Lung (tissue), 12 donors: Measurements from ENCODE around the gene UGGT1. TPM values are rescaled to one million over a fixed set of nuclear protein-coding genes. Genes with fewer than 3 reads are reported as not detected.
A peak's percentile ranks its signal among the peaks of the same experiment; 100 is the strongest.
"Not testable (repeated sequence)": the region's sequence is repeated elsewhere in the genome, so short reads cannot be mapped to it uniquely, and the experiment has no call there.

ENCODE experiments used
- ATAC-seq: fragments of 200-7000 bp; cut with Tn5 transposase; one replicate; pipeline ENCODE4 v1.9.1; 2020; ENCODE audit warnings: moderate number of reproducible peaks; ENCODE audit not compliant: insufficient read depth, low FRiP score
- DNase-seq, 3 donors: peaks; one replicate each; pipeline ENCODE4 v3.0.0-alpha.2; 2013 to 2017
- H3K27ac ChIP-seq, 2 donors: one replicate each; pipeline ENCODE4 v1.5.1; 2013; ENCODE audit warnings: mild to moderate bottlenecking in 2 of 2, moderate library complexity in 2 of 2, control low read depth in 1 of 2, inconsistent platforms in 1 of 2, low read depth in 1 of 2, low read length in 1 of 2
- H3K27me3 ChIP-seq, 3 donors: one replicate each; pipeline ENCODE4 v1.5.1; 2013; ENCODE audit warnings: low read length in 2 of 3; ENCODE audit not compliant: control insufficient read depth in 3 of 3, insufficient read depth in 3 of 3
- H3K36me3 ChIP-seq, 4 donors: one replicate each; pipeline ENCODE4 v1.5.1; 2013; ENCODE audit warnings: low read length in 4 of 4, mild to moderate bottlenecking in 1 of 4, moderate library complexity in 1 of 4; ENCODE audit not compliant: control insufficient read depth in 4 of 4, insufficient read depth in 4 of 4
- H3K4me1 ChIP-seq, 5 donors: one replicate each; pipeline ENCODE4 v1.5.1; 2013; ENCODE audit warnings: low read length in 5 of 5, mild to moderate bottlenecking in 2 of 5, moderate library complexity in 1 of 5; ENCODE audit not compliant: control insufficient read depth in 5 of 5, insufficient read depth in 5 of 5
- H3K4me3 ChIP-seq: one replicate; pipeline ENCODE4 v1.5.1; 2013; ENCODE audit warnings: mild to moderate bottlenecking, control low read depth, moderate library complexity
- H3K9ac ChIP-seq, 2 donors: one replicate each; pipeline ENCODE4 v1.5.1; 2013; ENCODE audit warnings: low read length in 2 of 2, control low read depth in 1 of 2; ENCODE audit not compliant: insufficient read depth in 1 of 2
- H3K9me3 ChIP-seq, 4 donors: one replicate each; pipeline ENCODE4 v1.5.1; 2013; ENCODE audit warnings: low read length in 3 of 4, mild to moderate bottlenecking in 1 of 4, moderate library complexity in 1 of 4; ENCODE audit not compliant: control insufficient read depth in 4 of 4, insufficient read depth in 3 of 4
- WGBS, 2 donors: extraction: QIAGEN DNeasy Blood & Tissue Kit; methylation state at CpG; one replicate each; pipeline ENCODE4 v1.1.7; 2013; 5-methylcytosine and 5-hydroxymethylcytosine counted together
- polyA plus RNA-seq, 2 donors: library from polyadenylated mRNA; stranded (reverse); fragments of 200-250 nt; gene quantifications; one replicate each; pipeline ENCODE4 v1.2.1, GENCODE V29; 2013
- total RNA-seq, 2 donors: library from RNA; depleted of rRNA in 1 of 2; stranded (reverse); fragments of >200 nt in 1 of 2; gene quantifications; one replicate each; pipeline ENCODE4 v1.2.1, GENCODE V29; 2014 to 2021
- TF ChIP-seq, protein P1 (sequence below): IDR thresholded peaks from 2 replicates; pipeline ENCODE4 v1.5.1; 2012; ENCODE audit warnings: mild to moderate bottlenecking; ENCODE audit errors: control extremely low read depth, extremely low read depth
- donor health status: control.
- donor health status: control.
- donor health status: Bipolar disorder and iron deficiency.
- donor health status: healthy.
- donor health status: DM: yes; HTN: yes; CAD: no.

UGGT1 gene
- total and polyA plus RNA-seq, 4 donors, result 9.4 to 57.7 (median 32.8) TPM

DNA sequence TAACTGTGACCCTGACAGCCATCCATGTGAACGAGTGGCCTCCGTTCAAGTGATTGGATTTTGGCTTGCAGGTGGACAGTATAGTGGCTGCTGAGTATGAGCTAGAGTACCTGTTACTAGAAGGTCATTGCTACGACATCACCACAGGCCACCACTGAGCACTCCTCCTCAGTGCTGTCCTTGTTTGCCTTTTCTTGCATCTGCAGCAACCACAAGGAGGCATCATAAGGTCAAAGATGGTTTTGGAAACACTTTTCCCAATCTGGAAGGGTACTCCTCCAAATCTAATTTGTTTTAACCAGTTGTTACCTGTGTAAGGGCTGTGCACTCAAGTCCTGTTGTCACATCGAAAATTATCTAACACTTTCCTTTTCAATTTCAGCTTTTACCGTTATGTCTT lies 81.2 kb downstream of the UGGT1 start:
- no peak overlapping the region for H3K4me3 ChIP-seq
- ATAC-seq (no peak), DNase-seq (peak in 1 of 3 donors; percentile 25)
- TF ChIP-seq, protein P1, sequence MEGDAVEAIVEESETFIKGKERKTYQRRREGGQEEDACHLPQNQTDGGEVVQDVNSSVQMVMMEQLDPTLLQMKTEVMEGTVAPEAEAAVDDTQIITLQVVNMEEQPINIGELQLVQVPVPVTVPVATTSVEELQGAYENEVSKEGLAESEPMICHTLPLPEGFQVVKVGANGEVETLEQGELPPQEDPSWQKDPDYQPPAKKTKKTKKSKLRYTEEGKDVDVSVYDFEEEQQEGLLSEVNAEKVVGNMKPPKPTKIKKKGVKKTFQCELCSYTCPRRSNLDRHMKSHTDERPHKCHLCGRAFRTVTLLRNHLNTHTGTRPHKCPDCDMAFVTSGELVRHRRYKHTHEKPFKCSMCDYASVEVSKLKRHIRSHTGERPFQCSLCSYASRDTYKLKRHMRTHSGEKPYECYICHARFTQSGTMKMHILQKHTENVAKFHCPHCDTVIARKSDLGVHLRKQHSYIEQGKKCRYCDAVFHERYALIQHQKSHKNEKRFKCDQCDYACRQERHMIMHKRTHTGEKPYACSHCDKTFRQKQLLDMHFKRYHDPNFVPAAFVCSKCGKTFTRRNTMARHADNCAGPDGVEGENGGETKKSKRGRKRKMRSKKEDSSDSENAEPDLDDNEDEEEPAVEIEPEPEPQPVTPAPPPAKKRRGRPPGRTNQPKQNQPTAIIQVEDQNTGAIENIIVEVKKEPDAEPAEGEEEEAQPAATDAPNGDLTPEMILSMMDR, result no peak
- H3K9ac ChIP-seq, result no peak overlapping the region
- no peaks in the 10 kb centered on the region for H3K9me3 ChIP-seq
- WGBS, 2 donors, result 90 to 91% methylated on average over 5 of the region's 5 CpGs
- peaks cover 30 to 47% (median 40%) of the 10 kb centered on the region in 4 donors for H3K36me3 ChIP-seq
- no peak overlapping the region for H3K27ac ChIP-seq
- no peaks in the 10 kb centered on the region for H3K27me3 ChIP-seq
- peaks cover 0 to 10% (median 0%) of the 10 kb centered on the region in 5 donors for H3K4me1 ChIP-seq

DNA sequence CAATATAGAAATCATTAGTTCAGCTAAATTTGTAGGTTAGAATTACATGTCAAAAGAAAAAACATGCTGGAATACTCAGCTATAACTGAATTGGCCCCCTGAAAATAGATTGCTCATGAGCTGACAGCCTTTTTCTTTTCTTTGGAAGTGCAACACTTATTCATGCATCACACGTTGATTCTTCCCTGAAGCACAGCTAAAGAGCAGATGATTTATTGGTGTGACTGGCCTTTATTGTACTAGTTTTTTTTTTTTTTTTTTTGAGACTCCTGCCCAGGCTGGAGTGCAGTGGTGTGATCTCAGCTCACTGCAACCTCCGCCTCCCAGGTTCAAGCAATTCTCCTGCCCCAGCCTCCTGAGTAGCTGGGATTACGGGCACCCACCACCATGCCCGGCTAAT lies 83.1 kb downstream of the UGGT1 start:
- DNase-seq, H3K27me3 ChIP-seq, H3K27ac ChIP-seq, H3K9ac ChIP-seq, H3K9me3 ChIP-seq, ATAC-seq, H3K4me3 ChIP-seq: not testable (repeated sequence)
- Histone ChIP-seq H3K4me1 (peaks cover 0 to 14% (median 5%) of the 10 kb centered on the region in 5 donors), H3K36me3 (peaks cover 27 to 55% (median 39%) of the 10 kb centered on the region in 4 donors)
- 91 to 92% methylated on average over 4 of the region's 4 CpGs for WGBS, 2 donors

DNA sequence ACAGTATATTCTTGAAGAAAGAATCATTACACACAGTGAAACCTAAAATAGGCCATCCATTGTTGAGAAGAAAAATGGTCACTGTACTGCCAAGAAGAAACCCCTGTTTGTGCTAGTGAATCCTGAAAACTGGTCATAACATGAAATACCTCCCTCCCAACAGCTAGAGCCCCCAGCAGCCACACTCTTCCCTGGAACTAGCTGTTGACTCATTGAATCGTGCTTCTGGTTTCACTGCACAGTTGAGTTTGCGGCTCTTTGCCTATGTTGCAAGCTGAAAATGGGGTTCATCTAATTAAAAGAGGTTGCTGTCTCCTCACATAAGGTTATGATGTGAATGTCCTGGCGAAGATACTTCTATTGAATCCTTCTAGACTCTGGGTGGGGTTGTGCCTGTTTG lies 86.3 kb downstream of the UGGT1 start:
- Histone ChIP-seq H3K9me3 (no peaks in the 10 kb centered on the region), H3K4me3 (no peak overlapping the region), H3K4me1 (peaks cover 0 to 26% (median 5%) of the 10 kb centered on the region in 5 donors), H3K36me3 (peaks cover 25 to 60% (median 38%) of the 10 kb centered on the region in 4 donors), H3K27ac (no peak overlapping the region), H3K27me3 (no peaks in the 10 kb centered on the region), H3K9ac (no peak overlapping the region)
- DNase-seq (no peak), ATAC-seq (no peak)
- 95% methylated on average over 3 of the region's 3 CpGs for WGBS, 2 donors
- TF ChIP-seq, protein P1, result no peak

DNA sequence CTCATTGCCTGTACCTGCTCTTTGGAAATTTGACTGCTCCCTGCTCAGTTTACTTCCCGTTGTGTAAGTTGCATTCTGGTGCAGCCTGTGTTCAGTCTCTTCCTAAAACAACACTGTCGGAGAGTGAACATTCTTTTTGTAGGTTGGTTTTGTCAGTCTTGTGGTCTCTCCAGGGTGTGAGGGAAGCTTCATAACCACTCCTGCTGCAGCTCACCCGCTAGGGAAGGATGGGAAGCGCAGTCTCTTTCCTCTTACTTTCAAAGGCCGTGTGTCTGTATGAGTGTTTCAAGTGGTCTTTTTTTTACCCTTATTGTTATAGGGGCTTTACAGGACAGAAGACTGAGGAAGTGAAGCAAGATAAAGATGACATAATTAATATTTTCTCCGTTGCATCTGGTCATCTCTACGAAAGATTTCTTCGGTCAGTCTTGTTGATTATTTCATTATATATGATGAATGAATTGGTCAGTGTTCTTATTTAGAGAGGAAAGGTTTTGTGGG lies 87.2 kb downstream of the UGGT1 start:
- H3K27ac ChIP-seq, result peak overlapping the region in 1 of 2 donors; percentile 3
- ATAC-seq (no peak), DNase-seq (no peak)
- whole genome bisulfite sequencing, 2 donors, result 67 to 81% methylated on average over 8 of the region's 8 CpGs
- peaks cover 0 to 26% (median 5%) of the 10 kb centered on the region in 5 donors for H3K4me1 ChIP-seq
- no peaks in the 10 kb centered on the region for H3K9me3 ChIP-seq
- no peaks in the 10 kb centered on the region for H3K27me3 ChIP-seq
- no peak overlapping the region for H3K9ac ChIP-seq
- H3K36me3 ChIP-seq, result peaks cover 19 to 58% (median 36%) of the 10 kb centered on the region in 4 donors
- TF ChIP-seq, protein P1, result no peak
- no peak overlapping the region for H3K4me3 ChIP-seq
